Colonic mucosa (tissue), 4 donors: ENCODE measurements around the gene OR10P1. TPM values are rescaled to one million over a fixed set of nuclear protein-coding genes. Genes with fewer than 3 reads are reported as not detected.
A peak's percentile ranks its signal among the peaks of the same experiment; 100 is the strongest.
"Not testable (repeated sequence)": the region's sequence is repeated elsewhere in the genome, so short reads cannot be mapped to it uniquely, and the experiment has no call there.

Experiments
- DNase-seq: peaks from one replicate; pipeline ENCODE4 v3.0.0-alpha.2; 2020
- H3K27ac ChIP-seq: fragments of 200-600 bp; one replicate; pipeline ENCODE4 v1.8.0; 2021
- H3K27me3 ChIP-seq: fragments of 200-600 bp; one replicate; pipeline ENCODE4 v1.8.0; 2021
- H3K36me3 ChIP-seq: fragments of 200-600 bp; one replicate; pipeline ENCODE4 v1.8.0; 2021
- H3K4me1 ChIP-seq: fragments of 200-600 bp; one replicate; pipeline ENCODE4 v1.8.0; 2021; ENCODE audit warnings: mild to moderate bottlenecking
- H3K4me3 ChIP-seq: fragments of 200-600 bp; one replicate; pipeline ENCODE4 v1.8.0; 2021
- H3K9ac ChIP-seq, 2 donors: one replicate each; pipeline ENCODE4 v1.7.0; 2013; ENCODE audit warnings: control low read depth in 2 of 2, low read depth in 2 of 2, low read length in 2 of 2
- H3K9me3 ChIP-seq: fragments of 200-600 bp; one replicate; pipeline ENCODE4 v1.8.0; 2021
- CTCF ChIP-seq: fragments of 200-600 bp; IDR thresholded peaks from one replicate; pipeline ENCODE4 v1.8.0; 2022; ENCODE audit warnings: antibody characterized with exemption, mild to moderate bottlenecking
- intact Hi-C: fragments of 100-400 bp; cut with DNase I; formaldehyde crosslinking; loops from one replicate; pipeline ENCODE4 v1.14.1; 2022
- total RNA-seq, 2 donors: library from RNA; stranded (reverse); fragmentation: NEBNext Ultra II Directional in 1 of 2; extraction: Animal tissue kit (Norgen Biotek cat#: 25700) in 1 of 2; gene quantifications; one replicate each; pipeline ENCODE4 v1.2.1, GENCODE V29; 2021
- donor health status: healthy.
- donor health status: DM: no; HTN: no; CAD: no.
- donor health status: DM: no; HTN: no; CAD: no.

Gene OR10P1
- total RNA-seq, 2 donors from 2014 or later = not detected

GRCh38 chr12:55642669-55643068, 6.0 kb downstream of the OR10P1 start:
- Histone ChIP-seq H3K4me3 (no peak overlapping the region), H3K27ac (peak overlapping the region; percentile 34)

GRCh38 chr12:55644591-55644990, 7.9 kb downstream of the OR10P1 start:
- Histone ChIP-seq H3K4me3 (no peak overlapping the region), H3K27ac (no peak overlapping the region), H3K9ac (no peak overlapping the region), H3K36me3 (no peaks in the 10 kb centered on the region), H3K27me3 (no peaks in the 10 kb centered on the region), H3K9me3 (no peaks in the 10 kb centered on the region), H3K4me1 (no peaks in the 10 kb centered on the region)
- no peak for TF ChIP-seq CTCF
- intact Hi-C loops = no loop called here
- DNase-seq = no peak

More at GRCh38 chr12:55642669-55643068, 6.0 kb downstream of the OR10P1 start:
- Histone ChIP-seq H3K36me3 (no peaks in the 10 kb centered on the region), H3K4me1 (no peaks in the 10 kb centered on the region), H3K9ac (no peak overlapping the region), H3K27me3 (no peaks in the 10 kb centered on the region), H3K9me3 (no peaks in the 10 kb centered on the region)
- TF ChIP-seq CTCF = no peak
- DNase-seq = no peak
- intact Hi-C loops = no loop called here

- TF ChIP-seq CTCF = no peak
- H3K4me3 ChIP-seq = no peak overlapping the region
- H3K4me1 ChIP-seq = no peaks in the 10 kb centered on the region
- no peaks in the 10 kb centered on the region for H3K27me3 ChIP-seq
- H3K36me3 ChIP-seq = no peaks in the 10 kb centered on the region
- intact Hi-C loops = no loop called here
- no peaks in the 10 kb centered on the region for H3K9me3 ChIP-seq
- H3K9ac ChIP-seq = no peak overlapping the region
- no peak for DNase-seq
- H3K27ac ChIP-seq = no peak overlapping the region
These were observed 10.3 kb downstream of the OR10P1 start for GRCh38 chr12:55647027-55647426.

- H3K4me3 ChIP-seq, H3K9ac ChIP-seq, intact Hi-C loops, H3K9me3 ChIP-seq, DNase-seq, H3K27me3 ChIP-seq, H3K36me3 ChIP-seq, H3K27ac ChIP-seq, H3K4me1 ChIP-seq: not testable (repeated sequence)
These were observed 14.1 kb downstream of the OR10P1 start for GRCh38 chr12:55650620-55651298.

- no peak for TF ChIP-seq CTCF
- intact Hi-C loops = no loop called here
- Histone ChIP-seq H3K27me3 (no peaks in the 10 kb centered on the region), H3K4me3 (no peak overlapping the region), H3K27ac (no peak overlapping the region), H3K9me3 (no peaks in the 10 kb centered on the region), H3K4me1 (no peaks in the 10 kb centered on the region), H3K9ac (no peak overlapping the region), H3K36me3 (no peaks in the 10 kb centered on the region)
- DNase-seq = no peak
These were observed 14.6 kb downstream of the OR10P1 start for GRCh38 chr12:55651299-55651683.

GRCh38 chr12:55652352-55652751, 15.7 kb downstream of the OR10P1 start:
- Histone ChIP-seq H3K27me3 (no peaks in the 10 kb centered on the region), H3K4me1 (no peaks in the 10 kb centered on the region), H3K9me3 (no peaks in the 10 kb centered on the region), H3K9ac (no peak overlapping the region), H3K36me3 (no peaks in the 10 kb centered on the region), H3K4me3 (no peak overlapping the region), H3K27ac (no peak overlapping the region)
- no peak for DNase-seq
- intact Hi-C loops = no loop called here
- no peak for TF ChIP-seq CTCF
